Esophagus muscularis mucosa (tissue), 4 donors: ENCODE results near the gene MMP14. TPM values are rescaled to one million over a fixed set of nuclear protein-coding genes. Genes with fewer than 3 reads are reported as not detected.
"Not testable (repeated sequence)": the region's sequence is repeated elsewhere in the genome, so short reads cannot be mapped to it uniquely, and the experiment has no call there.

Experiments
- DNase-seq: peaks from one replicate; pipeline ENCODE4 v3.0.0-alpha.2; 2017; ENCODE audit errors: extremely low spot score
- H3K27ac ChIP-seq, 4 donors: fragments of 200-600 bp; sonication (generic); replicated peaks in 1 of 4; 1 replicate in 3 of 4; 2 replicates in 1 of 4; pipeline ENCODE4 v1.5.1; 2016 to 2019; ENCODE audit warnings: mild to moderate bottlenecking in 1 of 4
- H3K27me3 ChIP-seq, 4 donors: fragments of 200-600 bp; sonication (generic); one replicate each; pipeline versions ENCODE4 v1.5.1 to v1.6.0; 2016 to 2019
- H3K36me3 ChIP-seq, 4 donors: fragments of 200-600 bp; sonication (generic); one replicate each; pipeline ENCODE4 v1.5.1; 2016 to 2019
- H3K4me1 ChIP-seq, 4 donors: fragments of 200-600 bp; sonication (generic); one replicate each; pipeline ENCODE4 v1.5.1; 2016 to 2019
- H3K4me3 ChIP-seq, 4 donors: fragments of 200-600 bp; sonication (generic); 1 replicate in 2 of 4; 2 replicates in 2 of 4; pipeline ENCODE4 v1.5.1; 2016 to 2019; ENCODE audit warnings: mild to moderate bottlenecking in 4 of 4, moderate library complexity in 1 of 4
- H3K9me3 ChIP-seq, 4 donors: fragments of 200-600 bp; sonication (generic); 1 replicate in 3 of 4; 2 replicates in 1 of 4; pipeline ENCODE4 v1.5.1; 2016 to 2019
- EP300 ChIP-seq: sonication (generic); formaldehyde crosslinking; IDR thresholded peaks from one replicate; pipeline ENCODE4 v1.6.1; 2017; ENCODE audit warnings: antibody characterized with exemption
- POLR2A ChIP-seq: fragments of 450-650 bp; IDR thresholded peaks from one replicate; pipeline ENCODE4 v1.6.1; 2017; ENCODE audit warnings: antibody characterized with exemption, moderate library complexity, mild to moderate bottlenecking, low read depth
- POLR2AphosphoS5 ChIP-seq, 2 donors: sonication (generic); formaldehyde crosslinking; IDR thresholded peaks; one replicate each; pipeline ENCODE4 v1.6.1; 2017; ENCODE audit warnings: antibody characterized with exemption in 2 of 2
- WGBS: methylation state at CpG from one replicate; pipeline ENCODE4 v1.1.5; 2018; 5-methylcytosine and 5-hydroxymethylcytosine counted together
- intact Hi-C: fragments of 100-400 bp; cut with DNase I; formaldehyde crosslinking; loops from one replicate; pipeline ENCODE4 v1.15.1; 2023
- total RNA-seq, 4 donors: library from RNA; depleted of rRNA; stranded (reverse); fragments of >200 nt; gene quantifications; one replicate each; pipeline versions ENCODE4 v1.1.0 to v1.2.1, GENCODE V29; 2016
- TF ChIP-seq, protein P1 (sequence below), 3 experiments: fragments of 200-600 bp in 2 of 3; fragments of 450-650 bp in 1 of 3; sonication (generic) in 2 of 3; IDR thresholded peaks; one replicate each; pipeline ENCODE4 v1.5.1; 2017 to 2019; ENCODE audit warnings: antibody characterized with exemption in 3 of 3, mild to moderate bottlenecking in 2 of 3, moderate library complexity in 1 of 3

Gene MMP14
- total RNA-seq, 4 donors from 2014 or later: 83.9 to 149 (median 123) TPM

DNA sequence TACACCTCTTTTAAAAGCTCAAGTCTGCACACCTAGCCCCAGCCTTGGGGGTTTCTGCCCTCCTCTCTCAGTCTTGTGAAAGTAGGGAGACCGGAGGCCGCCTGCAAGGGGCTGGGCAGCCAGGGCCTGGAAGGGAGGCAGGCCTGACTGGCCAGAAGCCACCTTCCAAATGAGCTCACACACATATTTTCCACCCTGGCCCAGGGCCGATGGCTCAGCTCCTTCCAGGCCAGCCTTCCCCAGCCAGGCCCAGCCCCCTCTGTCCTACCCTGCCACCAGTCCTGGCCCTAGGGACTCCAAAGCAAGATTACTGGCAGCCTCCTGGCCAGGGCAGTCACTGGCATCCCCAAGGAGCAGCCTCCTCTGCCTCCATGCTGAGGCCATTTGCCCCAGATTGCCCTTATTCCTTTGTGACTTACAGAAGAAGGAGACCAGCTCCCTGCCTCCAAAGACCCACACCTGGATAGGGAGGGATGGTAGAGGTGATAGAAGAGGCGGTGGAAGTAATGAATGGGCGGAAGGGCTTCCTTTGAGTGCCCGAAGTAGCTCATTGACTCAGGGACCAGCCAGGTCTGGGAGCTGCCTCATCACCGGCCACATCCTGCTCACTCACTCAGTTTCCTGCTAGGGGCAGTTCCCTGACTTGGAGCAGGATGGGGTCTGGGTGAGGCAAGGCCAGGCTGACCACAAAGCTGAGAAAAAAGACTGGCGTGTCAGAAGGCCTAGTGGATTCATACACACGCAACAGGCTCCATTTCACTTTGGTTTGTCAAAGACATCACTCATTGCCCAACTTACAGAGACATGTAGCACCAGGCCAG lies 14.8 kb downstream of the MMP14 start:
- intact Hi-C loops: loop anchor here (2.0 to 10.0 kb wide), 2 partner anchors 14 to 296 kb away; partner anchors contain the start of gene MMP14
- peak; percentile 96 for DNase-seq
- WGBS: 22% methylated on average over 5 of the region's 9 CpGs
- H3K27ac ChIP-seq: peak overlapping the region; percentile 84 to 93 (median 88)
- peak overlapping the region in 2 of 4 donors; percentile 12 to 14 for H3K4me3 ChIP-seq
- peaks cover 3 to 10% (median 9%) of the 10 kb centered on the region in 4 donors for H3K36me3 ChIP-seq
- TF ChIP-seq POLR2A (no peak), POLR2AphosphoS5 (IDR thresholded peaks at IDR 0.05) (peak; percentile 78 to 85)
- peaks cover 64 to 75% (median 73%) of the 10 kb centered on the region in 4 donors for H3K4me1 ChIP-seq
- no peaks in the 10 kb centered on the region for H3K27me3 ChIP-seq
- H3K9me3 ChIP-seq: no peaks in the 10 kb centered on the region

DNA sequence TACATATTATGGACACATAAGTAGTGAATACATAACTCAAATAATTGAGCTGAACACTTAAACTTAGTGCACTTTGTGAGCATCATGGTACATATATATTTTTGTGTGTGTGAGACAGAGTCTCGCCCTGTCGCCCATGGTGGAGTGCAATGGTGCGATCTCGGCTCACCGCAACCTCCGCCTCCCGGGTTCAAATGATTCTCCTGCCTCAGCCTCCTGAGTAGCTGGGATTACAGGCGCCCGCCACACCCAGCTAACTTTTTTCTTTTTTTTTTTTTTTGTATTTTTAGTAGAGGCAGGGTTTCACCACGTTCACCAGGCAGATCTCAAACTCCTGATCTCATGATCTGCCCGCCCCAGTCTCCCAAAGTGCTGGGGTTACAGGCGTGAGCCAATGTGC lies 15.8 kb downstream of the MMP14 start:
- not testable (repeated sequence) for H3K36me3 ChIP-seq, H3K9me3 ChIP-seq, DNase-seq, H3K27me3 ChIP-seq, H3K4me3 ChIP-seq
- 83% methylated on average over 12 of the region's 12 CpGs for WGBS
- intact Hi-C loops: loop anchor here (10.0 kb wide), 1 partner anchor 297 kb away; no protein-coding TSS in a partner anchor
- Histone ChIP-seq H3K4me1 (peaks cover 55 to 65% (median 63%) of the 10 kb centered on the region in 4 donors), H3K27ac (peak overlapping the region; percentile 84 to 93 (median 88))

DNA sequence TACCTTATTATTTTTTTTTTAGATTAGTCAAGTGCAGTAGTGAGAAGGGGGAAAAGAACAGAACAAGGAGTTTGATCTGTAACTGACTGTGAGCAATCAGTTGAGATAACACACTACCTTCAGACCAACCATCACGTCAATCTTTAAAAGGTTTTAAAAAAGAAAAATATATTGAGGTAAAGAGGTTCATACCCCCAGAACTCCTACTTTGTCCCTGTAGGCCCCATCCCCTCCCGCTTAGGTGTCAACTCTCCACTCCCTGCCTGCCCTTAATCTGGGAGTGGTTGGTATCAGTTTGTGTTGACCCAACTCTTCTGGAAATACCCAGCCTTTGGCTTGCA lies 16.2 kb downstream of the MMP14 start:
- H3K4me3 ChIP-seq: no peak overlapping the region
- H3K27ac ChIP-seq: peak overlapping the region in 3 of 4 donors; percentile 86 to 93 (median 91)
- H3K4me1 ChIP-seq: peaks cover 51 to 61% (median 59%) of the 10 kb centered on the region in 4 donors
- 81% methylated on average over 2 of the region's 2 CpGs for WGBS
- no peaks in the 10 kb centered on the region for H3K27me3 ChIP-seq
- intact Hi-C loops: loop anchor here (10.0 kb wide), 1 partner anchor 298 kb away; no protein-coding TSS in a partner anchor
- no peak for DNase-seq
- TF ChIP-seq POLR2AphosphoS5 (IDR thresholded peaks at IDR 0.05) (no peak), EP300 (no peak), POLR2A (no peak)
- TF ChIP-seq, protein P1, sequence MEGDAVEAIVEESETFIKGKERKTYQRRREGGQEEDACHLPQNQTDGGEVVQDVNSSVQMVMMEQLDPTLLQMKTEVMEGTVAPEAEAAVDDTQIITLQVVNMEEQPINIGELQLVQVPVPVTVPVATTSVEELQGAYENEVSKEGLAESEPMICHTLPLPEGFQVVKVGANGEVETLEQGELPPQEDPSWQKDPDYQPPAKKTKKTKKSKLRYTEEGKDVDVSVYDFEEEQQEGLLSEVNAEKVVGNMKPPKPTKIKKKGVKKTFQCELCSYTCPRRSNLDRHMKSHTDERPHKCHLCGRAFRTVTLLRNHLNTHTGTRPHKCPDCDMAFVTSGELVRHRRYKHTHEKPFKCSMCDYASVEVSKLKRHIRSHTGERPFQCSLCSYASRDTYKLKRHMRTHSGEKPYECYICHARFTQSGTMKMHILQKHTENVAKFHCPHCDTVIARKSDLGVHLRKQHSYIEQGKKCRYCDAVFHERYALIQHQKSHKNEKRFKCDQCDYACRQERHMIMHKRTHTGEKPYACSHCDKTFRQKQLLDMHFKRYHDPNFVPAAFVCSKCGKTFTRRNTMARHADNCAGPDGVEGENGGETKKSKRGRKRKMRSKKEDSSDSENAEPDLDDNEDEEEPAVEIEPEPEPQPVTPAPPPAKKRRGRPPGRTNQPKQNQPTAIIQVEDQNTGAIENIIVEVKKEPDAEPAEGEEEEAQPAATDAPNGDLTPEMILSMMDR (IDR thresholded peaks at IDR 0.05): no peak
- no peaks in the 10 kb centered on the region for H3K9me3 ChIP-seq
- H3K36me3 ChIP-seq: no peaks in the 10 kb centered on the region

DNA sequence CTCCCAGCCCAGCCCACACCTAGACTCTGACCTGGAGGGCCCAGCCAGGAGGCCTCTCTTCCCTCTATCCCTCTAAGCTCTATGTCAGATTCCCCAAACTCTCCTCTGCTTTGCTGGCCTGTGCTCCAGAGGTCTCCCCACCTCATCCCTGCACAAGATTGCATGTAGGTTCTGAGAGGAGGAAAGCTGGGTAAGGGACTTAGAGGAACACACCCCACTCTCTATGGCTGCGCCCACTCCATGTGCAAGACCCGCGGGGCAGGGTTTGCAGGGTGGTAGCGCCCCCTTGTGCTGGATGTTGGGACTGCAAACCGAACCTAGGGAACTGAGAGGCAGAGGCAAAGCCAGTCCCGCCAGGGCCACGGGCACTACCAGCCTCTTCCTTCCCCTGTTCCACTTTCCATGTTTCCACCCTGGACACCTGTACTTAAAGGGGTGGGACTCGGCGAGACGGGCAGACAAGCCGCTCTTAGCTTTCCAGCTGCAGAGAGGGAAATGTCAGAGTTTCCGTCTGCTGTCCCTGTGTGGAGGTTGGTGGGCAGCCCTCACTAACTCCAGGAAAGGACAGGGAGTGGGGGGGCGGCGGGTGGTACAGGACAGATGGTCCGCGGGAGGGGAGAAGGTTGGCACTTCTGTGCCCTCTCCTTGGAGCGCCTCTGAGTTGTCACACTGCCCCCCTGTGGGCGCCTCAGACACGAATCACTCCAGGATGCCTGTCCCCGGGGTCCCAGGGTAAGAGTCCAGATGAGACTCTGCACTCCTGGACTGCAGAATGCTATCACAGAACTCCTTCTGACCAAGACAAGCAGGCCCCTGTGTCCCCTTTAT lies 16.8 kb downstream of the MMP14 start:
- H3K27me3 ChIP-seq: no peaks in the 10 kb centered on the region
- no peaks in the 10 kb centered on the region for H3K9me3 ChIP-seq
- H3K4me3 ChIP-seq: peak overlapping the region; percentile 45 to 60 (median 46)
- no peaks in the 10 kb centered on the region for H3K36me3 ChIP-seq
- peak overlapping the region; percentile 36 to 93 (median 88) for H3K27ac ChIP-seq
- intact Hi-C loops: loop anchor here (1.0 to 10.0 kb wide), 2 partner anchors 31 to 298 kb away; no protein-coding TSS in a partner anchor
- H3K4me1 ChIP-seq: peaks cover 46 to 55% (median 53%) of the 10 kb centered on the region in 4 donors
- peak; percentile 30 to 62 for TF ChIP-seq POLR2AphosphoS5 (IDR thresholded peaks at IDR 0.05)
- TF ChIP-seq, protein P1 (IDR thresholded peaks at IDR 0.05): peak; percentile 73 to 94 (median 91)
- no peak for TF ChIP-seq POLR2A
- peak; percentile 99 for DNase-seq
- WGBS: 1% methylated on average over 9 of the region's 20 CpGs

DNA sequence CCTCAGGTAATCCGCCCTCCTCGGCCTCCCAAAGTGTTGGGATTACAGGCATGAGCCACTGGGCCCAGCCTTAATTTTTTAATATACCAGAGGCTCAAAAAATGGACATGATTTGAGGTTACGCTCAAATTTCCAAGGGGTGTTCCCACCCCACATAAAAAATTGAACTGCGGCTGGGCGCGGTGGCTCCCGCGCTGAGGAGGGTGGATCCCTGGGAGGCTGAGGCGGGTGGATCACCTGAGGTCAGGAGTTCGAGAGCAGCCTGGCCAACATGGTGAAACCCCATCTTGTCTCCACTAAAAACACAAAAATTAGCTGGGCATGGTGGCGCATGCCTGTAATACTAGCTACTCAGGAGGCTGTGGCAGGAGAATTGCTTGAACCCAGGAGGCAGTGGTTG lies 17.9 kb downstream of the MMP14 start:
- not testable (repeated sequence) for H3K36me3 ChIP-seq, DNase-seq, H3K27me3 ChIP-seq, H3K4me3 ChIP-seq, H3K9me3 ChIP-seq, H3K27ac ChIP-seq
- intact Hi-C loops: loop anchor here (10.0 kb wide), 1 partner anchor 299 kb away; no protein-coding TSS in a partner anchor
- peaks cover 34 to 44% (median 42%) of the 10 kb centered on the region in 4 donors for H3K4me1 ChIP-seq
- 96% methylated on average over 11 of the region's 11 CpGs for WGBS
